A549 (cell line): ENCODE measurements around the gene HOXB8.

Experiments
- CTCF ChIP-seq: fragments of >200 bp; sonication (Bioruptor Twin); formaldehyde crosslinking; IDR thresholded peaks from 3 replicates; pipeline ENCODE4 v1.5.1; 2016
- HMGXB4 ChIP-seq: fragments of 250-450 bp; sonication (Bioruptor Pico); IDR thresholded peaks from 2 replicates; pipeline ENCODE4 v1.5.0; 2021; ENCODE audit warnings: mild to moderate bottlenecking, moderate library complexity, borderline replicate concordance

DNA sequence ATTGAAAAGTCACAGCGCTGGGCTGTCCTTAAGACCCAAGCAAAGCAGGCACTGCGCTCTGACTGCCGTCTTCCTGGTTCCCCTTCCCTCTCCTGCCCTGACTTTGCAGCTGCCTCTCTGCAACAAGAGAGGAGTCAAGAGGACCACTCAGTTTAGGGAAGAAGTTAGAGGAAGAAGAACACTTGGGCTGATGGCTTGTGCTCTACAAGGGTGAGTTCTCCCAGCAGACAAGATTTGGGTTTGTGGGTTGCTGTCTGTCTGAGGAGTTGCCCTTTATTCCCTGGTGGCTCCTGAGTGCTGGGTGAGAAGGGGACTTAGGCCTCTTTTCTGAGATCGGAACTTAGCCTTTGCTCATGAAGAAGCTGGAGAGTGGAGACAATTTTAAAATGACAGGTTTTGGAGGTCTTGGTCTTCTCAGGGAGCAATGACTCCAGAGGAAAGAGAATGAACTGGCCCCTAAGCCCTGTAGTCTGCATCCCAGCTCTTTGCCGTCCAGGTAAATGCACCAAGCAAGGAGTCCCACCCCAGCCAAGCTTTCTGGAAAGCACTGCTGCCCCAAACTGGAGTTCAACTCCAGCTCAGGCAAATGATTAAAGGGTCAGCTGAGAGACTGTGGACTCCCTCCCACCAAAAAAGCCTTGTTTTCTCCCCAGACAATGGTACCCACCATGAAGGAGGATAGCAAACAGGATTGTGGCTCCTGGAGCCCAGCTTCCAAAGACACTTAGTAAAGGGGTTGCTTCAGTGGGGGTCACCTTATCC lies 13.7 kb upstream of the HOXB8 start:
- TF ChIP-seq HMGXB4 (CRISPR knock-in tag) (no peak), CTCF (no peak)
